HepG2 (cell line): ENCODE measurements around the gene NME9. TPM values are rescaled to one million over a fixed set of nuclear protein-coding genes. Genes with fewer than 3 reads are reported as not detected.

Experiments used
- ATAC-seq: fragments of 200-7000 bp; cut with Tn5 transposase; 3 replicates; pipeline ENCODE4 v1.9.1; 2020; ENCODE audit warnings: mild to moderate bottlenecking, moderate library complexity
- BruUV-seq: library from RNA; stranded (reverse); fragments of 400-500 nt; replicated peaks from 2 replicates; lab custom pipeline; 2021; lab: Mats Ljungman, UMichigan
- CTCF ChIA-PET: fragments of 300-600 bp; formaldehyde crosslinking; extraction: SDS; loops from one replicate; lab custom pipeline; 2021; ENCODE audit warnings: low total read pairs, inconsistent platforms, low intra/inter-chr PET ratio; lab: Yijun Ruan, JAX
- POLR2A ChIA-PET: fragments of 350-600 bp; sonication (Branson Sonifier 250); formaldehyde crosslinking; loops from one replicate; lab custom pipeline; 2020; ENCODE audit warnings: antibody characterized with exemption, inconsistent platforms; lab: Yijun Ruan, JAX
- DNase-seq: peaks from one replicate; pipeline ENCODE4 v3.0.0-alpha.2; 2015; ENCODE audit warnings: low spot score
- FAIRE-seq: peaks from 3 replicates; lab custom pipeline; 2011; peaks lifted over from hg19 to GRCh38; lab: Jason Lieb, UNC
- H2AFZ ChIP-seq: one replicate; pipeline ENCODE4 v1.6.1; 2011; ENCODE audit warnings: low read length, inconsistent platforms
- H3K27ac ChIP-seq: fragments of 300-600 bp; 3 replicates; pipeline ENCODE4 v1.8.0; 2011; ENCODE audit warnings: mixed run types, mild to moderate bottlenecking, mixed read lengths, low read length, inconsistent platforms; ENCODE audit not compliant: insufficient read depth; ENCODE audit errors: extremely low read length
- H3K27me3 ChIP-seq, 2 experiments: fragments of 200-600 bp in 1 of 2; 2 replicates in 1 of 2; 3 replicates in 1 of 2; pipeline versions ENCODE4 v1.6.0 to v1.8.0; 2011; ENCODE audit warnings: low read length in 2 of 2, mild to moderate bottlenecking in 2 of 2, moderate library complexity in 2 of 2, inconsistent platforms in 1 of 2; ENCODE audit not compliant: insufficient read depth in 2 of 2, control insufficient read depth in 1 of 2
- H3K36me3 ChIP-seq, 2 experiments: fragments of 200-600 bp in 1 of 2; replicated peaks in 1 of 2; 2 replicates in 1 of 2; 3 replicates in 1 of 2; pipeline versions ENCODE4 v1.5.1 to v1.8.0; 2011; ENCODE audit warnings: low read length in 2 of 2, inconsistent platforms in 1 of 2; ENCODE audit not compliant: insufficient read depth in 2 of 2, control insufficient read depth in 1 of 2
- H3K4me1 ChIP-seq: 2 replicates; pipeline ENCODE4 v1.5.1; 2012; ENCODE audit warnings: low read length, inconsistent platforms; ENCODE audit not compliant: insufficient read depth
- H3K4me2 ChIP-seq: 2 replicates; pipeline ENCODE4 v1.6.0; 2011; ENCODE audit warnings: low read depth, low read length, inconsistent platforms
- H3K4me3 ChIP-seq, 3 experiments: fragments of 200-600 bp in 1 of 3; sonication (generic), shearing (Covaris generic) in 1 of 3; replicated peaks in 1 of 3; 2 replicates each; pipeline ENCODE4 v1.5.1; 2011 to 2016; ENCODE audit warnings: low read length in 3 of 3, inconsistent platforms in 2 of 3, low read depth in 2 of 3, mild to moderate bottlenecking in 2 of 3, control low read depth in 1 of 3, mixed read lengths in 1 of 3; ENCODE audit not compliant: insufficient read depth in 1 of 3
- H3K79me2 ChIP-seq: one replicate; pipeline ENCODE4 v1.6.1; 2011; ENCODE audit warnings: low read length, inconsistent platforms; ENCODE audit not compliant: insufficient read depth
- H3K9ac ChIP-seq: 2 replicates; pipeline ENCODE4 v1.6.0; 2011; ENCODE audit warnings: mild to moderate bottlenecking, low read depth, low read length, inconsistent platforms; ENCODE audit not compliant: insufficient read depth
- H3K9me3 ChIP-seq: 2 replicates; pipeline ENCODE4 v1.5.1; 2012; ENCODE audit warnings: mild to moderate bottlenecking, low read length
- H4K20me1 ChIP-seq: 2 replicates; pipeline ENCODE4 v1.6.0; 2011; ENCODE audit warnings: inconsistent platforms, mild to moderate bottlenecking, low read length, moderate library complexity; ENCODE audit not compliant: insufficient read depth
- AGO1 ChIP-seq: fragments of 200-400 bp; formaldehyde crosslinking; IDR thresholded peaks from 2 replicates; pipeline ENCODE4 v1.6.1; 2017; ENCODE audit warnings: mild to moderate bottlenecking, low read depth, low read length, moderate library complexity; ENCODE audit not compliant: poor library complexity, severe bottlenecking
- HDAC6 ChIP-seq: fragments of 200-600 bp; sonication (generic); IDR thresholded peaks from 2 replicates; pipeline ENCODE4 v1.7.0; 2017; ENCODE audit warnings: mild to moderate bottlenecking, antibody characterized with exemption, low read length, low read depth
- MAF1 ChIP-seq: sonication (generic); formaldehyde crosslinking; IDR thresholded peaks from 2 replicates; pipeline ENCODE4 v1.5.0; 2020; ENCODE audit warnings: missing genetic modification reagents, borderline replicate concordance
- MED13 ChIP-seq: sonication (generic); formaldehyde crosslinking; IDR thresholded peaks from 2 replicates; pipeline ENCODE4 v1.5.0; 2020; ENCODE audit warnings: missing genetic modification reagents
- NCOA2 ChIP-seq: sonication (generic); formaldehyde crosslinking; IDR thresholded peaks from 2 replicates; pipeline ENCODE4 v1.8.0; 2022; ENCODE audit warnings: inconsistent platforms
- NFIB ChIP-seq: sonication (generic); formaldehyde crosslinking; IDR thresholded peaks from 2 replicates; pipeline ENCODE4 v1.9.0; 2021; ENCODE audit warnings: missing genetic modification reagents, mild to moderate bottlenecking, borderline replicate concordance
- PRMT3 ChIP-seq: sonication (generic); formaldehyde crosslinking; IDR thresholded peaks from 2 replicates; pipeline ENCODE4 v1.8.1; 2022; ENCODE audit warnings: low read depth, mild to moderate bottlenecking, moderate library complexity, missing genetic modification reagents, borderline replicate concordance
- SKI ChIP-seq: fragments of 450-650 bp; IDR thresholded peaks from one replicate; pipeline ENCODE4 v1.6.1; 2018; ENCODE audit warnings: mild to moderate bottlenecking; ENCODE audit not compliant: partially characterized antibody
- ZNF282 ChIP-seq: fragments of 450-650 bp; IDR thresholded peaks from 2 replicates; pipeline ENCODE4 v1.6.1; 2018; ENCODE audit not compliant: partially characterized antibody
- ZNF296 ChIP-seq: sonication (generic); formaldehyde crosslinking; conservative IDR thresholded peaks from 2 replicates; pipeline ENCODE4 v1.5.0; 2020; ENCODE audit warnings: mild to moderate bottlenecking, missing genetic modification reagents
- WGBS: methylation state at CpG from one replicate; pipeline ENCODE4 v1.1.6; 2017; ENCODE audit warnings: low lambda C conversion rate; 5-methylcytosine and 5-hydroxymethylcytosine counted together
- in situ Hi-C: cut with HindIII; loops from 2 replicates; pipeline ENCODE4 v1.10.0; 2017; ENCODE audit warnings: low pct_unique_long_range_greater_than_20kb; ENCODE audit not compliant: extremely low pct_ligation_motif_present
- intact Hi-C: fragments of 100-400 bp; cut with micrococcal nuclease; formaldehyde crosslinking; loops from one replicate; pipeline ENCODE4 v1.10.0; 2022; ENCODE audit not compliant: unreplicated experiment
- polyA plus RNA-seq, 8 experiments: library from polyadenylated mRNA; depleted of rRNA in 3 of 8; stranded (reverse) in 7 of 8; unstranded in 1 of 8; fragments of >200 nt; fragmentation: Illumina TruSeq in 4 of 8; extraction: Trizol in 4 of 8; gene quantifications; 2 replicates each; pipeline versions ENCODE4 v1.2.1 to v1.2.3, GENCODE V29; 2011 to 2016; ENCODE audit warnings: low read depth in 4 of 8, missing spikeins in 1 of 8, mixed read lengths in 1 of 8; ENCODE audit not compliant: insufficient read depth in 1 of 8
- total RNA-seq, 5 experiments: library from RNA; depleted of rRNA; stranded (reverse); fragments of >200 nt; fragmentation: Illumina TruSeq; extraction: Trizol; gene quantifications; 2 replicates each; pipeline ENCODE4 v1.2.3, GENCODE V29; 2016; ENCODE audit warnings: low read depth in 1 of 5
- TF ChIP-seq, protein P1 (sequence below): sonication (generic); formaldehyde crosslinking; IDR thresholded peaks from 2 replicates; pipeline ENCODE4 v1.5.0; 2020; ENCODE audit warnings: missing genetic modification reagents
- TF ChIP-seq, protein P2 (sequence below): sonication (generic); formaldehyde crosslinking; IDR thresholded peaks from 2 replicates; pipeline ENCODE4 v1.4.0; 2020; ENCODE audit warnings: missing genetic modification reagents

NME9 gene
- total and polyA plus RNA-seq, 2 of the 13 experiments (the other 11 are each of a cell fraction or from before 2014, with no cell fraction given) = not detected

DNA sequence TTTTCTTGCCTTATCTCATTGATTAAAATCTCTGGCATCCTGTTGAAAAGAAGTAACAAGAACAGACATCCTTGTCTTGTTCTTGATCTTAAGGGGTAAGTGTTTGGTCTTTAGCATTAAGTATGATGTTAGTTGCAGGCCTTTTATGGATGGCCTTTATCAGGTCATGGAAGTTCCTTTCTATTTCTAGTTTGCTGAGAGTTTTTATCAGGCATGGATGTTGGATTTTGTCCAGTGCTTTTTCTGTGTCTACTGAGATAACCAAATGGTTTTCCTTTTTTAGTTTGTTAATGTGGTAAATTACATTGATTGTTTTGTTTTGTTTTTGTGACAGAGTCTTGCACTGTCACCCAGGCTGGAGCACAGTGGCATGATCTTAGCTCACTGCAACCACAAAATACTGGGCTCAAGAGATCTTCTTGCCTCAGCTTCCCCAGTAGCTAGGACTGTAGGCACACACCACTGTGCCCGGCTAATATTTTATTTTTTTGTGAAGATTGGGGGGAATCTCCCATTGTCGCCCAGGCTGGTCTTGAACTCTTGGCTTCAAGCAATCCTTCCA is 45.0 kb upstream of the NME9 start:
- Histone ChIP-seq H3K27me3 (no peaks in the 10 kb centered on the region), H3K79me2 (no peaks in the 10 kb centered on the region), H4K20me1 (no peaks in the 10 kb centered on the region), H3K4me3 (no peak overlapping the region), H3K9ac (no peak overlapping the region), H3K4me1 (no peaks in the 10 kb centered on the region), H3K4me2 (no peak overlapping the region), H3K27ac (no peak overlapping the region), H2AFZ (no peak overlapping the region), H3K36me3 (peaks cover 0 to 1% of the 10 kb centered on the region in 2 experiments; a peak in 1 of 5 replicates), H3K9me3 (no peaks in the 10 kb centered on the region)
- no peak for DNase-seq
- no peak for FAIRE-seq
- POLR2A ChIA-PET = no interaction called here
- BruUV-seq = no TSS peak
- WGBS = 50% methylated on average over 2 of the region's 2 CpGs
- ATAC-seq = no peak
- in situ Hi-C loops (no loop called here), intact Hi-C loops (no loop called here)
- CTCF ChIA-PET = no interaction called here
- TF ChIP-seq MED13 (no peak), PRMT3 (CRISPR knock-in tag) (no peak), HDAC6 (no peak), NCOA2 (no peak)
- TF ChIP-seq, protein P1, sequence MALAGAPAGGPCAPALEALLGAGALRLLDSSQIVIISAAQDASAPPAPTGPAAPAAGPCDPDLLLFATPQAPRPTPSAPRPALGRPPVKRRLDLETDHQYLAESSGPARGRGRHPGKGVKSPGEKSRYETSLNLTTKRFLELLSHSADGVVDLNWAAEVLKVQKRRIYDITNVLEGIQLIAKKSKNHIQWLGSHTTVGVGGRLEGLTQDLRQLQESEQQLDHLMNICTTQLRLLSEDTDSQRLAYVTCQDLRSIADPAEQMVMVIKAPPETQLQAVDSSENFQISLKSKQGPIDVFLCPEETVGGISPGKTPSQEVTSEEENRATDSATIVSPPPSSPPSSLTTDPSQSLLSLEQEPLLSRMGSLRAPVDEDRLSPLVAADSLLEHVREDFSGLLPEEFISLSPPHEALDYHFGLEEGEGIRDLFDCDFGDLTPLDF (CRISPR knock-in tag) = no peak

DNA sequence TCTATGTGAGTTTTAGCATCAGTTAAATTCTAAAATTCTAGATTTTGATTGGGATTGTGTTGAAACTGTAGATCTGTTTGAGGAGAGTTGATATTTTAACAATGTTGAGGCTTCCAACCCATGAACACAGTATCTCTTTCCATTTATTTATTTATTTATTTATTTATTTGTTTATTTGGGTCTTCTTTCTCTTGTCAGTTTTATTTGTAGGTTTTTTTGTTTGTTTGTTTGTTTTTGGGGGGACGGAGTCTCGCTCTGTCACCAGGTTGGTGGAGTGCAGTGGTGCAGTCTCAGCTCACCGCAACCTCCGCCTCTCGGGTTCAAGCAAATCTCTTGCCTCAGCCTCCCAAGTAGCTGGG is 44.1 kb upstream of the NME9 start:
- ChIA-PET CTCF (no interaction called here), POLR2A (no interaction called here)
- Histone ChIP-seq H3K27me3 (no peaks in the 10 kb centered on the region), H3K9me3 (no peaks in the 10 kb centered on the region), H3K36me3 (peaks cover 0 to 1% of the 10 kb centered on the region in 2 experiments; a peak in 1 of 5 replicates), H2AFZ (no peak overlapping the region), H3K4me3 (no peak overlapping the region), H4K20me1 (no peaks in the 10 kb centered on the region), H3K4me2 (no peak overlapping the region), H3K9ac (no peak overlapping the region), H3K27ac (no peak overlapping the region), H3K79me2 (no peaks in the 10 kb centered on the region), H3K4me1 (no peaks in the 10 kb centered on the region)
- no peak for TF ChIP-seq SKI
- no peak for TF ChIP-seq MAF1 (CRISPR knock-in tag)
- TF ChIP-seq, protein P2, sequence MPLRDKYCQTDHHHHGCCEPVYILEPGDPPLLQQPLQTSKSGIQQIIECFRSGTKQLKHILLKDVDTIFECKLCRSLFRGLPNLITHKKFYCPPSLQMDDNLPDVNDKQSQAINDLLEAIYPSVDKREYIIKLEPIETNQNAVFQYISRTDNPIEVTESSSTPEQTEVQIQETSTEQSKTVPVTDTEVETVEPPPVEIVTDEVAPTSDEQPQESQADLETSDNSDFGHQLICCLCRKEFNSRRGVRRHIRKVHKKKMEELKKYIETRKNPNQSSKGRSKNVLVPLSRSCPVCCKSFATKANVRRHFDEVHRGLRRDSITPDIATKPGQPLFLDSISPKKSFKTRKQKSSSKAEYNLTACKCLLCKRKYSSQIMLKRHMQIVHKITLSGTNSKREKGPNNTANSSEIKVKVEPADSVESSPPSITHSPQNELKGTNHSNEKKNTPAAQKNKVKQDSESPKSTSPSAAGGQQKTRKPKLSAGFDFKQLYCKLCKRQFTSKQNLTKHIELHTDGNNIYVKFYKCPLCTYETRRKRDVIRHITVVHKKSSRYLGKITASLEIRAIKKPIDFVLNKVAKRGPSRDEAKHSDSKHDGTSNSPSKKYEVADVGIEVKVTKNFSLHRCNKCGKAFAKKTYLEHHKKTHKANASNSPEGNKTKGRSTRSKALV = no peak
- TF ChIP-seq ZNF282 = no peak
- TF ChIP-seq ZNF296 (CRISPR knock-in tag) = no peak
- no peak for TF ChIP-seq AGO1
- TF ChIP-seq NFIB = no peak
- BruUV-seq = no TSS peak
- no peak for FAIRE-seq
- no peak for DNase-seq
- intact Hi-C loops = no loop called here
- no peak for ATAC-seq
- WGBS = 98% methylated on average over 5 of the region's 5 CpGs
- in situ Hi-C loops = no loop called here
